GM23338 (cell line): Measurements from ENCODE around the gene PHACTR2. TPM values are rescaled to one million over a fixed set of nuclear protein-coding genes. Genes with fewer than 3 reads are reported as not detected.

ENCODE experiments used
- ATAC-seq: fragments of 200-7000 bp; cut with Tn5 transposase; 3 replicates; pipeline ENCODE4 v1.9.1; 2020
- DNase-seq: peaks from one replicate; pipeline ENCODE4 v3.0.0-alpha.2; 2015; ENCODE audit warnings: low spot score
- H2AFZ ChIP-seq: fragments of 200-600 bp; sonication (generic); 2 replicates; pipeline ENCODE4 v1.8.0; 2016; ENCODE audit warnings: antibody characterized with exemption, mild to moderate bottlenecking, moderate library complexity
- H3F3A ChIP-seq: fragments of 200-600 bp; sonication (generic); replicated peaks from 2 replicates; pipeline ENCODE4 v1.8.0; 2017; ENCODE audit warnings: antibody characterized with exemption, mixed run types, low read depth
- H3K27ac ChIP-seq: fragments of 200-600 bp; sonication (generic); 2 replicates; pipeline ENCODE4 v1.6.1; 2016; ENCODE audit warnings: low read depth
- H3K27me3 ChIP-seq: fragments of 200-600 bp; sonication (generic); 2 replicates; pipeline ENCODE4 v1.8.0; 2016; ENCODE audit warnings: mild to moderate bottlenecking, mixed run types, moderate library complexity; ENCODE audit not compliant: insufficient read depth
- H3K36me3 ChIP-seq: fragments of 200-600 bp; sonication (generic); 2 replicates; pipeline ENCODE4 v1.8.0; 2016; ENCODE audit warnings: mild to moderate bottlenecking; ENCODE audit not compliant: insufficient read depth
- H3K4me1 ChIP-seq: fragments of 200-600 bp; sonication (generic); 2 replicates; pipeline ENCODE4 v1.8.0; 2016; ENCODE audit warnings: mild to moderate bottlenecking, moderate library complexity; ENCODE audit not compliant: insufficient read depth
- H3K4me2 ChIP-seq: fragments of 200-600 bp; sonication (generic); 2 replicates; pipeline ENCODE4 v1.7.1; 2017; ENCODE audit warnings: mixed run types
- H3K4me3 ChIP-seq: fragments of 200-600 bp; sonication (generic); 2 replicates; pipeline ENCODE4 v1.6.1; 2016; ENCODE audit warnings: mixed run types
- H3K79me2 ChIP-seq: fragments of 200-600 bp; sonication (generic); replicated peaks from 2 replicates; pipeline ENCODE4 v1.8.0; 2017; ENCODE audit warnings: mild to moderate bottlenecking; ENCODE audit not compliant: insufficient read depth
- H3K9me2 ChIP-seq: fragments of 200-600 bp; sonication (generic); 2 replicates; pipeline ENCODE4 v1.8.0; 2017; ENCODE audit not compliant: insufficient read depth
- H4K20me1 ChIP-seq: fragments of 200-600 bp; sonication (generic); replicated peaks from 2 replicates; pipeline ENCODE4 v1.8.0; 2017; ENCODE audit warnings: mild to moderate bottlenecking; ENCODE audit not compliant: insufficient read depth
- H3K27ac Mint-ChIP-seq: 2 replicates; pipeline ENCODE4 v1.8.0; 2020; ENCODE audit warnings: inconsistent platforms, mild to moderate bottlenecking, moderate library complexity, mixed read lengths
- H3K27me3 Mint-ChIP-seq: 3 replicates; pipeline ENCODE4 v1.8.0; 2022; ENCODE audit warnings: low read depth, mild to moderate bottlenecking, moderate library complexity, mixed read lengths, inconsistent platforms; ENCODE audit not compliant: insufficient read depth, poor library complexity
- H3K36me3 Mint-ChIP-seq: 3 replicates; pipeline ENCODE4 v1.8.0; 2021; ENCODE audit warnings: low read depth, mild to moderate bottlenecking, inconsistent platforms, moderate library complexity, mixed read lengths
- H3K4me1 Mint-ChIP-seq: 3 replicates; pipeline ENCODE4 v1.8.0; 2020; ENCODE audit warnings: mild to moderate bottlenecking, inconsistent platforms, mixed read lengths
- H3K4me3 Mint-ChIP-seq: 3 replicates; pipeline ENCODE4 v1.8.0; 2021; ENCODE audit warnings: moderate library complexity, mild to moderate bottlenecking, inconsistent platforms, mixed read lengths
- H3K9me3 Mint-ChIP-seq: 3 replicates; pipeline ENCODE4 v1.8.0; 2020; ENCODE audit warnings: moderate library complexity, mild to moderate bottlenecking, inconsistent platforms, mixed read lengths
- CREB1 ChIP-seq: fragments of 250-450 bp; sonication (Bioruptor Pico); IDR thresholded peaks from 2 replicates; pipeline ENCODE4 v1.5.0; 2020; ENCODE audit warnings: low read depth, mild to moderate bottlenecking, moderate library complexity
- CTCF ChIP-seq, 2 experiments: fragments of 200-600 bp in 1 of 2; sonication (generic) in 1 of 2; conservative IDR thresholded peaks; 2 replicates each; pipeline versions ENCODE4 v1.5.1 to v1.6.1; 2016 to 2017; ENCODE audit warnings: antibody characterized with exemption in 2 of 2, low read depth in 2 of 2, mild to moderate bottlenecking in 2 of 2, moderate library complexity in 1 of 2
- EZH2 ChIP-seq: fragments of 200-600 bp; sonication (generic); IDR thresholded peaks from one replicate; pipeline ENCODE4 v1.8.0; 2017; ENCODE audit warnings: antibody characterized with exemption, mild to moderate bottlenecking, low read depth; ENCODE audit not compliant: unreplicated experiment
- EZH2phosphoT487 ChIP-seq: fragments of 200-600 bp; sonication (generic); IDR thresholded peaks from one replicate; pipeline ENCODE4 v1.8.1; 2018; ENCODE audit warnings: antibody characterized with exemption; ENCODE audit not compliant: unreplicated experiment
- JUNB ChIP-seq: IDR thresholded peaks from one replicate; pipeline ENCODE4 v1.6.1; 2016; ENCODE audit warnings: antibody characterized with exemption; ENCODE audit not compliant: unreplicated experiment
- NANOG ChIP-seq: IDR thresholded peaks from 2 replicates; pipeline ENCODE4 v1.6.1; 2016; ENCODE audit warnings: antibody characterized with exemption, borderline replicate concordance
- POLR2AphosphoS5 ChIP-seq: IDR thresholded peaks from 2 replicates; pipeline ENCODE4 v1.6.1; 2016; ENCODE audit warnings: antibody characterized with exemption, low read depth
- REST ChIP-seq: IDR thresholded peaks from one replicate; pipeline ENCODE4 v1.6.1; 2018; ENCODE audit warnings: antibody characterized with exemption; ENCODE audit not compliant: unreplicated experiment
- STAT1 ChIP-seq: IDR thresholded peaks from one replicate; pipeline ENCODE4 v1.6.1; 2016; ENCODE audit warnings: antibody characterized with exemption; ENCODE audit not compliant: unreplicated experiment
- ZNF114 ChIP-seq: fragments of 250-450 bp; sonication (Bioruptor Pico); IDR thresholded peaks from 2 replicates; pipeline ENCODE4 v1.5.0; 2020; ENCODE audit warnings: mild to moderate bottlenecking, moderate library complexity
- ZNF331 ChIP-seq: fragments of 250-450 bp; sonication (Bioruptor Pico); IDR thresholded peaks from 2 replicates; pipeline ENCODE4 v1.5.0; 2020; ENCODE audit warnings: low read depth, mild to moderate bottlenecking, moderate library complexity
- polyA plus RNA-seq: library from polyadenylated mRNA; unstranded; fragments of >200 nt; fragmentation: Nextera tagmentation; extraction: Ambion mirVana; gene quantifications from 2 replicates; pipeline ENCODE4 v1.2.1, GENCODE V29; 2016
- total RNA-seq: library from RNA; depleted of rRNA; stranded (reverse); fragments of >200 nt; shearing (Covaris generic); gene quantifications from 2 replicates; pipeline ENCODE4 v1.2.3, GENCODE V29; 2014
- TF ChIP-seq, protein P1 (sequence below): IDR thresholded peaks from 2 replicates; pipeline ENCODE4 v1.6.1; 2016; ENCODE audit warnings: antibody characterized with exemption

PHACTR2 gene
- total and polyA plus RNA-seq, 2 experiments from 2014 or later = 67.7 to 105 TPM

- H3K36me3 Mint-ChIP-seq = peaks cover 49% of the 10 kb centered on the region
- ATAC-seq (peak; percentile 16), DNase-seq (no peak)
- H3K9me3 Mint-ChIP-seq = no peaks in the 10 kb centered on the region
- peak overlapping the region; percentile 64; the same call in 1 of the 2 replicates for H2AFZ ChIP-seq
- peak overlapping the region; percentile 65 for H3K27ac ChIP-seq
- peak overlapping the region; percentile 91 for H3K4me3 ChIP-seq
- peaks cover 12% of the 10 kb centered on the region for H3K4me1 ChIP-seq
- TF ChIP-seq CTCF (conservative IDR thresholded peaks at IDR 0.05; ENCODE audit: low read depth in 2 of 2) (no peak), STAT1 (no peak), EZH2phosphoT487 (no peak)
- peak overlapping the region; percentile 95 for H3K27ac Mint-ChIP-seq
- H3K36me3 ChIP-seq = peaks cover 43% of the 10 kb centered on the region
- peaks cover 11% of the 10 kb centered on the region for H3K4me1 Mint-ChIP-seq
- no peaks in the 10 kb centered on the region for H3K27me3 ChIP-seq
- peak overlapping the region; percentile 95 for H3K4me2 ChIP-seq
- peaks cover 49% of the 10 kb centered on the region for H3K79me2 ChIP-seq
- H4K20me1 ChIP-seq = 0 out of 2 replicates have a peak, but pooled peaks cover 15% of the 10 kb centered on the region
- H3K9me2 ChIP-seq = no peaks in the 10 kb centered on the region
- H3K4me3 Mint-ChIP-seq = peak overlapping the region; percentile 96
- 0 out of 2 replicates have a peak, but pooled peaks cover 3% of the 10 kb centered on the region for H3F3A ChIP-seq
- H3K27me3 Mint-ChIP-seq = peaks cover 6% of the 10 kb centered on the region
Measured at GRCh38 chr6:143843677-143843999, 165.9 kb downstream of the PHACTR2 start.

- peak overlapping the region; percentile 95 for H3K27ac Mint-ChIP-seq
- no peak overlapping the region for H2AFZ ChIP-seq
Measured at GRCh38 chr6:143844006-143844405, 166.2 kb downstream of the PHACTR2 start.

DNA sequence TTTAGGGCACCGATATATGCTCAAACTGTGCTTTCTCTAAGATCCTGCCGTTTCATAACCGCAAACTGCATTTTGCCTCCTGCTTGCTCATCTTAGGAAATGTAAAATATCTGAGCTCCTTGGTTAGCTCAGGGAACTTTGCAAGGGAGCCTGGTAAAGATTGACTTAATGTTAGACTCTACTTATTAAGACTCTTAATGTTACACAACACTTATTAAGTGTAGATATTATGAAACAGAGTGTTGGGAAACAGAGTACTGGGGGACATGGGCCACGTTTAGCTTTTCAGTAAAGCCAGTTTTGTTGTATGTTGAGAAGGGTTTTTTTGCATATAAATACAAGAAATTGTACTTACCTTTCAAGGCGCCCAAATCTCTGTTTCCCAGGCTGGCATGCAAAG, 167.3 kb downstream of the PHACTR2 start:
- no peaks in the 10 kb centered on the region for H3K27me3 ChIP-seq
- H3F3A ChIP-seq = 0 out of 2 replicates have a peak, but pooled peaks cover 3% of the 10 kb centered on the region
- 0 out of 2 replicates have a peak, but pooled peaks cover 22% of the 10 kb centered on the region for H4K20me1 ChIP-seq
- Mint-ChIP-seq H3K4me3 (no peak overlapping the region), H3K27me3 (peaks cover 1% of the 10 kb centered on the region), H3K9me3 (no peaks in the 10 kb centered on the region), H3K27ac (no peak overlapping the region), H3K36me3 (peaks cover 63% of the 10 kb centered on the region), H3K4me1 (peaks cover 11% of the 10 kb centered on the region)
- ATAC-seq (no peak), DNase-seq (no peak)
- H3K27ac ChIP-seq = no peak overlapping the region
- no peak overlapping the region for H3K4me3 ChIP-seq
- H3K36me3 ChIP-seq = peaks cover 56% of the 10 kb centered on the region
- no peaks in the 10 kb centered on the region for H3K9me2 ChIP-seq
- H3K4me2 ChIP-seq = no peak overlapping the region
- peaks cover 12% of the 10 kb centered on the region for H3K4me1 ChIP-seq
- H3K79me2 ChIP-seq = peaks cover 58% of the 10 kb centered on the region
- no peak overlapping the region for H2AFZ ChIP-seq
- TF ChIP-seq ZNF114 (CRISPR knock-in tag) (no peak), EZH2phosphoT487 (no peak), REST (no peak), POLR2AphosphoS5 (no peak), STAT1 (no peak), NANOG (no peak), EZH2 (no peak), JUNB (no peak), ZNF331 (no peak), CREB1 (CRISPR knock-in tag) (no peak)
- TF ChIP-seq, protein P1, sequence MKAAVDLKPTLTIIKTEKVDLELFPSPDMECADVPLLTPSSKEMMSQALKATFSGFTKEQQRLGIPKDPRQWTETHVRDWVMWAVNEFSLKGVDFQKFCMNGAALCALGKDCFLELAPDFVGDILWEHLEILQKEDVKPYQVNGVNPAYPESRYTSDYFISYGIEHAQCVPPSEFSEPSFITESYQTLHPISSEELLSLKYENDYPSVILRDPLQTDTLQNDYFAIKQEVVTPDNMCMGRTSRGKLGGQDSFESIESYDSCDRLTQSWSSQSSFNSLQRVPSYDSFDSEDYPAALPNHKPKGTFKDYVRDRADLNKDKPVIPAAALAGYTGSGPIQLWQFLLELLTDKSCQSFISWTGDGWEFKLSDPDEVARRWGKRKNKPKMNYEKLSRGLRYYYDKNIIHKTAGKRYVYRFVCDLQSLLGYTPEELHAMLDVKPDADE = no peak

More at GRCh38 chr6:143844006-143844405, 166.2 kb downstream of the PHACTR2 start:
- peaks cover 47% of the 10 kb centered on the region for H3K36me3 ChIP-seq
- H3K4me1 Mint-ChIP-seq = peaks cover 11% of the 10 kb centered on the region
- 0 out of 2 replicates have a peak, but pooled peaks cover 18% of the 10 kb centered on the region for H4K20me1 ChIP-seq
- H3K27me3 ChIP-seq = no peaks in the 10 kb centered on the region
- H3K4me1 ChIP-seq = peaks cover 12% of the 10 kb centered on the region
- ATAC-seq (no peak), DNase-seq (no peak)
- no peaks in the 10 kb centered on the region for H3K9me3 Mint-ChIP-seq
- H3K4me3 Mint-ChIP-seq = peak overlapping the region; percentile 96
- no peaks in the 10 kb centered on the region for H3K9me2 ChIP-seq
- H3K4me2 ChIP-seq = peak overlapping the region; percentile 95
- peaks cover 5% of the 10 kb centered on the region for H3K27me3 Mint-ChIP-seq
- H3K4me3 ChIP-seq = peak overlapping the region; percentile 91
- no peak for TF ChIP-seq CREB1 (CRISPR knock-in tag)
- TF ChIP-seq NANOG = no peak
- H3K79me2 ChIP-seq = peaks cover 49% of the 10 kb centered on the region
- 0 out of 2 replicates have a peak overlapping the region, but pooled peaks have one; percentile 48 for H3K27ac ChIP-seq
- H3F3A ChIP-seq = 0 out of 2 replicates have a peak, but pooled peaks cover 3% of the 10 kb centered on the region
- peaks cover 53% of the 10 kb centered on the region for H3K36me3 Mint-ChIP-seq
